HG02623 (cell line): ENCODE data around the gene CYP2W1.
"Not testable (repeated sequence)": the region's sequence is repeated elsewhere in the genome, so short reads cannot be mapped to it uniquely, and the experiment has no call there.

Experiments used
- ATAC-seq: cut with Tn5 transposase; IDR thresholded peaks from one replicate; pipeline ENCODE4 v1.9.1; 2021; ENCODE audit warnings: moderate library complexity; ENCODE audit not compliant: unreplicated experiment

The CYP2W1 gene, protein sequence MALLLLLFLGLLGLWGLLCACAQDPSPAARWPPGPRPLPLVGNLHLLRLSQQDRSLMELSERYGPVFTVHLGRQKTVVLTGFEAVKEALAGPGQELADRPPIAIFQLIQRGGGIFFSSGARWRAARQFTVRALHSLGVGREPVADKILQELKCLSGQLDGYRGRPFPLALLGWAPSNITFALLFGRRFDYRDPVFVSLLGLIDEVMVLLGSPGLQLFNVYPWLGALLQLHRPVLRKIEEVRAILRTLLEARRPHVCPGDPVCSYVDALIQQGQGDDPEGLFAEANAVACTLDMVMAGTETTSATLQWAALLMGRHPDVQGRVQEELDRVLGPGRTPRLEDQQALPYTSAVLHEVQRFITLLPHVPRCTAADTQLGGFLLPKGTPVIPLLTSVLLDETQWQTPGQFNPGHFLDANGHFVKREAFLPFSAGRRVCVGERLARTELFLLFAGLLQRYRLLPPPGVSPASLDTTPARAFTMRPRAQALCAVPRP

GRCh38 chr7:983004-983615 lies at the start of gene CYP2W1:
Gene CYP2W1, plus strand, starts transcription at chr7:983181. Its CDS starts 31 bp downstream, at chr7:983212.
- no peak for ATAC-seq

GRCh38 chr7:934469-935163 lies 48.4 kb upstream of the CYP2W1 start:
- ATAC-seq, result no peak

DNA sequence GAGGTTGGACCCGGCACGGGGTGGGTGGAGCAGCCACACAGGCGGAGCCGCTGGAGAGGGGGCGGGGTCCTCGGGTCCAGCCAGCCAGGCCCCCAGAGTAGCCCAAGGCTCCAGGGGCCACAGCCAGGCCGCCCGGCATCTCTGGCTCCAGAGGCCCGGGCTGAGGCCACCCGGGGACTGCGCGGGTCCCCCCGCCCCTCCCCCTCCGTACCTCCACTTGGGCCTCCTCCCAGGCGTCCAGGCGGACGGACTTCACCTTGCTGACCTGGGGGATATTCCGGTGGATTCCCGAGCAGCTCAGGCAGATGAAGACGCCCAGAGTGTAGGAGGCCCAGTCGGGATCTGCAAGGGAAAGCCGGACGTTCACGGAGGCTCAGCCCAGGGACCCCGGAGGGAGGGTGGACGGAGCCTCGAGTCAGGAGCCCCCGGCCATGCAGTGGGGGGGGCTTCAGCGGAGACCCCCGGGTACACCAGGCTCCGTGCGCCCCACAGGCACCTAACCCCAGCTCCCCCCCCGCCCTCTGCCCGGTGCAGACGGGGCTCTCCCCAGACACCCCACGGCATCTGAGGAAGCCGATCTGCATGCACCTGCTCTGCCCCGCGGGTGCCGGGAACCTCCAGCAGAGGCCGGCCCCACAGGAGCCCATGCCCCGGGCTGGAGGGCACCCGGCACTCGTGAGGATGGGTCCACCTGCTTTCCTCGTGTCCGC lies 47.7 kb upstream of the CYP2W1 start:
- no peak for ATAC-seq

DNA sequence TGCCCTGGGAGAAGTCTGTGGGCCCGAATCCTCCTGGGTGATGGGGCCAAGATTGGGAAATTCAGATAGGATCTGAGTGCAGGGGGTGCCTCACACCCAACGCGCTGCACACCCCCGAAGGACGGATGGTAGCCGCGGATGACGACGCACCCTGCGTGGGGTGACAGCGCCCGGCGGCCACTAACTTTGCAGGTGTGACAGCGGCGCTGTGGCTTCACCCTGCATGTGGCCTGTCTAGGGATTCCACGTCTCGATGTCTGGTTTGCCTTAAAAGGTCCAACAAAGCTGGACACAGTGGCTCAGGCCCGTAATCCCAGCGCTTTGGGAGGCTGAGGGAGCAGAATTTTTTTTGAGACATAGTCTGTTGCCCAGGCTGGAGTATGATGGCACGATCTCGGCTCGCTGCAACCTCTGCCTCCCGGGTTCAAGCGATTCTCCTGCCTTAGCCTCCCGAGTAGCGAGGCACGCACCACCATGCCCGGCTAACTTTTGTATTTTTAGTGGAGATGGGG lies 47.1 kb upstream of the CYP2W1 start:
- no peak for ATAC-seq

DNA sequence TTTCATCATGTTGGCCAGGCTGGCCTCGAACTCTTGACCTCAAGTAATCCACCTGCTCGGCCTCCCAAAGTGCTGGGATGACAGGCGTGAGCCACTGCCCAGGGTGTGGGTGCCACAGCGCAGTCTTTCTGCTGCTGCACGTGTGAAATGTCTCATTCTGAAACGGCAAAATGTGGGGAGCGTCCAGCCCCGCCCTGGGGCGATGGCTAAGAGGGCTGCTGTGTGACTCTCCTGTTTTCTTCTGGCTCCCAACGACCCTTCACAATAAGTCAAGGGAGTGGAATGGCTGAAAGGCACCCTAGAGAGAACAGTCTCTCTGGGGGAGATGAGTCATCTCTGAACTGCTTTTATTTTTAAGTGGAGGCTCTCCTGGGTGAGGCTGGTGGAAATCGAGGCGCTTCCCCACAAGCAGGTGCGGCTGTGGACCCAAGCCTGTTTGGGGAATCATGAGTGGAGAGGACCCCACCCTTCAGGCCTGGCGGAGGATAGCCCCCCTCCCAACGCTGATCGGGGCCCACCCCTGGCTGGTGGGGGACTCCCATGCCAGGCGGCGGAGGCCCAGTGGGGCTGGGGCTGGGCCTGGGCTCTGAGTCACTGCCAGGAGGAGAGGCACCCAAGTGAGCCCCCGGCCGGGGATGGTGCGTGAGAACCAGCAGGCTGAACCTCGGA lies 46.5 kb upstream of the CYP2W1 start:
- peak; percentile 88 for ATAC-seq

- ATAC-seq, result no peak
These were observed 45.0 kb upstream of the CYP2W1 start for GRCh38 chr7:937856-938484.

- no peak for ATAC-seq
These were observed 44.3 kb upstream of the CYP2W1 start for GRCh38 chr7:938546-939185.

GRCh38 chr7:939843-940242 lies 43.1 kb upstream of the CYP2W1 start:
- no peak for ATAC-seq

DNA sequence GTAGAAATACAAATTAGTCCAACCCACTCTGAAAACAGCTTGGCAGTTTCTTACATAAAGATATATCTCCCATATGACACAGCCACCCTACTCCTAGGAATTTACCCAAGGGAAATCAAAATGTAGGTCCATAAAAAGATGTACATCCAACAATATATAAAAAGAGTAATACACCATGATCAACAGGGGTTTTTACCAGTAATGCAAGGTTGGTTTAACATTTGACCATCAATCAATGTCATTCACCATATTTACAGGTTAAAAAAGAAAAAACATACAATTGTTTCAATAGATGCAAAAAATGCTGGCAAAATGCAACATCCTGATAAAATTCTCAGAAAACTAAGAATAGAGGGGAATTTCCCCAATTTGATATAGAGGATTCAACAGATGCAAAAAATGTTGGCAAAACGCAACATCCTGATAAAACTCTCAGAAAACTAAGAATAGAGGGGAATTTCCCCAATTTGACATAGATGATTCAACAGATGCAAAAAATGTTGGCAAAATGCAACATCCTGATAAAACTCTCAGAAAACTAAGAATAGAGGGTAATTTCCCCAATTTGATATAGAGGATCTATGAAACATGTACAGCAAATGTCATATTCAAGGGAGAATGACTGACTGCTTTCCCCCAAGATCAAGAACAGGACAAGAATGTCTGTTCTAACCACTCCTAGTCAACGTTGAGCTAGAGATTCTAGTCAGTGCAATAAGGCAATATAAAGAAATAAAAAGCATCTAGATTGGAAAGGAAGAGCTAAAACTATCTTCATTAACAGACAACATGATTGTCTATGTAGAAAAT lies 42.2 kb upstream of the CYP2W1 start:
- no peak for ATAC-seq

- ATAC-seq, result not testable (repeated sequence)
These were observed 39.2 kb upstream of the CYP2W1 start for GRCh38 chr7:943793-944192.

DNA sequence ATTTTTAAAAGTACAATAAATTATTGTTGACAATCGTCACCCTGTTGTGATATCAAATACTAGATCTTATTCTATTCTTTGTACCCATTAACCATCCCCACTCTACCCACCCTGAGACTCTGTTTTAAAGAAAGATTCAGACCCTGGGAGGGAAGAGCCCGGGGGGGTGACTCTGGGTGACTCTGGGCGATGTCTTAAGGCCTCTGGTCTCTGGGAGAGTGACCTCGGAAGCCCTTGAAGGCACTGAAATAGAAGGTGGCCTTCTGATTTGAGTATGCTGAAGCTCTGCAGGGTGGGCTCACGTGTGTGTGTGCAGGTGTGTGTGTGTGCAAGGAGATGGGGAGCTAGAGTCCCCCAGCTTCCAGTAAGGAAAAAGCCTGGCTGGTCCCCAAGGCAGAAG lies 38.2 kb upstream of the CYP2W1 start:
- ATAC-seq, result no peak

DNA sequence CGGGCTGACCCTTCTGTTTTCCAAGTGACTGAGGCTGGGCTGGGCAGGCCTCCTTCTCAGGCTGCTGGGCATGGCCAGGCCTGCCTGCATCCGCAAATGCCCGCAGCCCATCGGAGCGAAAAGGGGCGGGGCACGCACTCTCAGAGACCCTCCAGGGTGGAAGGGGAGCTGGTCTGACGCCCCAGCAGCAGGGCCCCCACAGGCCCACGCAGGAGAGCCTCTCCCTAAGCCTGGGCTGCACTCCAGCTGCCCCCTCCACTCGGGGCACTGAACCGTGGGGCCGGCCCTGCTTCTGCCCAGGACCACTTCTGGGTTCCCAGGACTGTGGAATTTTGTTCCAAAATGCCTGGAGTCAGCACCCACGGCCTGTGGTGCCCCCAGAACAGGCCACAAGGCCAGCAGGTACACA lies 37.8 kb upstream of the CYP2W1 start:
- no peak for ATAC-seq

GRCh38 chr7:945556-946255 lies 37.3 kb upstream of the CYP2W1 start:
- ATAC-seq, result no peak

- no peak for ATAC-seq
These were observed 36.6 kb upstream of the CYP2W1 start for GRCh38 chr7:946256-946996.

GRCh38 chr7:947391-948210 lies 35.4 kb upstream of the CYP2W1 start:
- ATAC-seq, result no peak
